GM19452 (cell line): ENCODE measurements around the gene TNFRSF18.
A peak's percentile ranks its signal among the peaks of the same experiment; 100 is the strongest.

ENCODE experiments used
- ATAC-seq: cut with Tn5 transposase; IDR thresholded peaks from one replicate; pipeline ENCODE4 v1.9.1; 2021; ENCODE audit not compliant: unreplicated experiment

TNFRSF18 gene

GRCh38 chr1:1240822-1241587 lies 34.6 kb upstream of the TNFRSF18 start:
- no peak for ATAC-seq

- no peak for ATAC-seq
Observed at GRCh38 chr1:1240348-1240732, 33.9 kb upstream of the TNFRSF18 start.

- no peak for ATAC-seq
Observed at GRCh38 chr1:1239614-1240347, 33.4 kb upstream of the TNFRSF18 start.

- ATAC-seq: no peak
Observed at GRCh38 chr1:1239227-1239613, 32.8 kb upstream of the TNFRSF18 start.

- ATAC-seq: no peak
Observed at GRCh38 chr1:1238702-1239178, 32.3 kb upstream of the TNFRSF18 start.

- no peak for ATAC-seq
Observed at GRCh38 chr1:1237874-1238701, 31.7 kb upstream of the TNFRSF18 start.

- ATAC-seq: no peak
Observed at GRCh38 chr1:1236945-1237873, 30.8 kb upstream of the TNFRSF18 start.

- ATAC-seq: no peak
Observed at GRCh38 chr1:1236176-1236763, 29.9 kb upstream of the TNFRSF18 start.

GRCh38 chr1:1235016-1235744 lies 28.8 kb upstream of the TNFRSF18 start:
- no peak for ATAC-seq

GRCh38 chr1:1234180-1234808 lies 27.9 kb upstream of the TNFRSF18 start:
- no peak for ATAC-seq

GRCh38 chr1:1233567-1233892 lies 27.1 kb upstream of the TNFRSF18 start:
- no peak for ATAC-seq

GRCh38 chr1:1232796-1233566 lies 26.6 kb upstream of the TNFRSF18 start:
- ATAC-seq: no peak

- ATAC-seq: no peak
Observed at GRCh38 chr1:1232208-1232795, 25.9 kb upstream of the TNFRSF18 start, which contains the start of gene B3GALT6. B3GALT6 (plus strand) TSS chr1:1232237; CDS start chr1:1232279, 42 bp downstream.

GRCh38 chr1:1231400-1232207 lies 25.2 kb upstream of the TNFRSF18 start, which contains the start of gene SDF4:
SDF4 (minus strand) TSS chr1:1232001; CDS start chr1:1228772, 3,229 bp downstream.
- ATAC-seq: peak; percentile 88

- no peak for ATAC-seq
Observed at GRCh38 chr1:1230656-1231399, 24.4 kb upstream of the TNFRSF18 start.

GRCh38 chr1:1229770-1230169 lies 23.4 kb upstream of the TNFRSF18 start:
- ATAC-seq: no peak
